ENCODE results near the gene KIAA1614. TPM values are rescaled to one million over a fixed set of nuclear protein-coding genes. Genes with fewer than 3 reads are reported as not detected.

KIAA1614 gene
- total and polyA plus RNA-seq, 7 experiments from 2014 or later: 0.03 to 0.31 (median 0.14) TPM; not detected in 1

GRCh38 chr1:180907313-180908055 lies 5.2 kb upstream of the KIAA1614 start:
- Mint-ChIP-seq H3K27me3 (peaks cover 19 to 37% (median 26%) of the 10 kb centered on the region in 5 donors), H3K9me3 (peaks cover 0 to 3% (median 0%) of the 10 kb centered on the region in 11 donors), H3K4me3 (no peak overlapping the region), H3K27ac (no peak overlapping the region), H3K36me3 (no peaks in the 10 kb centered on the region), H3K4me1 (peaks cover 0 to 17% (median 0%) of the 10 kb centered on the region in 7 donors)
- no peaks in the 10 kb centered on the region for H3K27me3 ChIP-seq (ENCODE audit: control insufficient read depth in 2 of 2, insufficient read depth in 2 of 2, low read length in 2 of 2)
- DNase-seq (peak in 1 of 9 donors; percentile 17), ATAC-seq (no peak)
- intact Hi-C loops (cut with micrococcal nuclease): no loop called here
- H3K9me3 ChIP-seq (ENCODE audit: control insufficient read depth in 2 of 3, low read length in 3 of 3): no peaks in the 10 kb centered on the region
- no peak overlapping the region for H3K27ac ChIP-seq (ENCODE audit: low read depth, low read length)
- H3K4me1 ChIP-seq (ENCODE audit: control insufficient read depth in 2 of 2, insufficient read depth in 2 of 2, low read length in 2 of 2): no peaks in the 10 kb centered on the region
- ChIA-PET CTCF (no interaction called here), POLR2A (no interaction called here)
- H3K36me3 ChIP-seq (ENCODE audit: control insufficient read depth in 2 of 3, insufficient read depth in 3 of 3, low read length in 3 of 3): no peaks in the 10 kb centered on the region
- H3K4me3 ChIP-seq (ENCODE audit: low read length): no peak overlapping the region

GRCh38 chr1:180908074-180908765 lies 4.5 kb upstream of the KIAA1614 start:
- ATAC-seq (no peak), DNase-seq (no peak)
- Mint-ChIP-seq H3K36me3 (no peaks in the 10 kb centered on the region), H3K4me3 (no peak overlapping the region), H3K4me1 (peaks cover 0 to 17% (median 0%) of the 10 kb centered on the region in 7 donors), H3K27me3 (peaks cover 19 to 37% (median 26%) of the 10 kb centered on the region in 5 donors), H3K9me3 (peaks cover 0 to 3% (median 0%) of the 10 kb centered on the region in 11 donors), H3K27ac (no peak overlapping the region)
- Histone ChIP-seq H3K4me1 (ENCODE audit: control insufficient read depth in 2 of 2, insufficient read depth in 2 of 2, low read length in 2 of 2) (no peaks in the 10 kb centered on the region), H3K27ac (ENCODE audit: low read depth, low read length) (no peak overlapping the region), H3K27me3 (ENCODE audit: control insufficient read depth in 2 of 2, insufficient read depth in 2 of 2, low read length in 2 of 2) (no peaks in the 10 kb centered on the region), H3K4me3 (ENCODE audit: low read length) (no peak overlapping the region), H3K9me3 (ENCODE audit: control insufficient read depth in 2 of 3, low read length in 3 of 3) (no peaks in the 10 kb centered on the region), H3K36me3 (ENCODE audit: control insufficient read depth in 2 of 3, insufficient read depth in 3 of 3, low read length in 3 of 3) (no peaks in the 10 kb centered on the region)
- intact Hi-C loops (cut with micrococcal nuclease): no loop called here
- POLR2A ChIA-PET: no interaction called here
- CTCF ChIA-PET: no interaction called here

- Mint-ChIP-seq H3K36me3 (peaks cover 0 to 3% (median 0%) of the 10 kb centered on the region in 5 donors), H3K4me3 (no peak overlapping the region), H3K27ac (no peak overlapping the region), H3K27me3 (peaks cover 27 to 44% (median 33%) of the 10 kb centered on the region in 5 donors), H3K4me1 (peaks cover 0 to 21% (median 8%) of the 10 kb centered on the region in 7 donors), H3K9me3 (peaks cover 0 to 3% (median 0%) of the 10 kb centered on the region in 11 donors)
- CTCF ChIA-PET: no interaction called here
- intact Hi-C loops (cut with micrococcal nuclease): no loop called here
- Histone ChIP-seq H3K27me3 (ENCODE audit: control insufficient read depth in 2 of 2, insufficient read depth in 2 of 2, low read length in 2 of 2) (no peaks in the 10 kb centered on the region), H3K4me3 (ENCODE audit: low read length) (no peak overlapping the region), H3K27ac (ENCODE audit: low read depth, low read length) (no peak overlapping the region), H3K4me1 (ENCODE audit: control insufficient read depth in 2 of 2, insufficient read depth in 2 of 2, low read length in 2 of 2) (no peaks in the 10 kb centered on the region), H3K36me3 (ENCODE audit: control insufficient read depth in 2 of 3, insufficient read depth in 3 of 3, low read length in 3 of 3) (no peaks in the 10 kb centered on the region), H3K9me3 (ENCODE audit: control insufficient read depth in 2 of 3, low read length in 3 of 3) (no peaks in the 10 kb centered on the region)
- POLR2A ChIA-PET: no interaction called here
- DNase-seq (peak in 1 of 9 donors; percentile 15), ATAC-seq (no peak)
Measured at GRCh38 chr1:180909005-180909414, 3.7 kb upstream of the KIAA1614 start.

- ChIA-PET CTCF (interaction anchor here (0.7 kb wide), 1 partner anchor 124 kb away, joined by 4 read pairs; no protein-coding TSS in a partner anchor), POLR2A (no interaction called here)
- Mint-ChIP-seq H3K27ac (no peak overlapping the region), H3K36me3 (peaks cover 0 to 3% (median 0%) of the 10 kb centered on the region in 5 donors), H3K4me1 (peaks cover 0 to 21% (median 8%) of the 10 kb centered on the region in 7 donors), H3K27me3 (peaks cover 32 to 48% (median 36%) of the 10 kb centered on the region in 5 donors), H3K4me3 (no peak overlapping the region), H3K9me3 (peaks cover 0 to 1% (median 0%) of the 10 kb centered on the region in 11 donors)
- H3K36me3 ChIP-seq (ENCODE audit: control insufficient read depth in 2 of 3, insufficient read depth in 3 of 3, low read length in 3 of 3): no peaks in the 10 kb centered on the region
- no peaks in the 10 kb centered on the region for H3K4me1 ChIP-seq (ENCODE audit: control insufficient read depth in 2 of 2, insufficient read depth in 2 of 2, low read length in 2 of 2)
- no peak overlapping the region for H3K4me3 ChIP-seq (ENCODE audit: low read length)
- H3K27me3 ChIP-seq (ENCODE audit: control insufficient read depth in 2 of 2, insufficient read depth in 2 of 2, low read length in 2 of 2): no peaks in the 10 kb centered on the region
- H3K27ac ChIP-seq (ENCODE audit: low read depth, low read length): no peak overlapping the region
- H3K9me3 ChIP-seq (ENCODE audit: control insufficient read depth in 2 of 3, low read length in 3 of 3): no peaks in the 10 kb centered on the region
- intact Hi-C loops (cut with micrococcal nuclease): no loop called here
- DNase-seq: no peak
- no peak for ATAC-seq
Measured at GRCh38 chr1:180909462-180909976, 3.2 kb upstream of the KIAA1614 start.

GRCh38 chr1:180911640-180912191 lies 981 bp upstream of the KIAA1614 start:
- ChIA-PET CTCF (no interaction called here), POLR2A (no interaction called here)
- Histone ChIP-seq H3K9me3 (ENCODE audit: control insufficient read depth in 2 of 3, low read length in 3 of 3) (no peaks in the 10 kb centered on the region), H3K27me3 (ENCODE audit: control insufficient read depth in 2 of 2, insufficient read depth in 2 of 2, low read length in 2 of 2) (no peaks in the 10 kb centered on the region), H3K4me3 (ENCODE audit: low read length) (no peak overlapping the region), H3K36me3 (ENCODE audit: control insufficient read depth in 2 of 3, insufficient read depth in 3 of 3, low read length in 3 of 3) (no peaks in the 10 kb centered on the region), H3K27ac (ENCODE audit: low read depth, low read length) (no peak overlapping the region), H3K4me1 (ENCODE audit: control insufficient read depth in 2 of 2, insufficient read depth in 2 of 2, low read length in 2 of 2) (no peaks in the 10 kb centered on the region)
- intact Hi-C loops (cut with micrococcal nuclease): no loop called here
- no peak for DNase-seq
- H3K4me3 Mint-ChIP-seq: peak overlapping the region in 6 of 10 donors; percentile 3 to 61 (median 30)
- H3K27ac Mint-ChIP-seq: no peak overlapping the region
- ATAC-seq: no peak
- peaks cover 0 to 3% (median 0%) of the 10 kb centered on the region in 5 donors for H3K36me3 Mint-ChIP-seq
- H3K9me3 Mint-ChIP-seq: peaks cover 0 to 1% (median 0%) of the 10 kb centered on the region in 11 donors
- peaks cover 43 to 61% (median 45%) of the 10 kb centered on the region in 5 donors for H3K27me3 Mint-ChIP-seq
- peaks cover 0 to 21% (median 8%) of the 10 kb centered on the region in 7 donors for H3K4me1 Mint-ChIP-seq

GRCh38 chr1:180912211-180912800 lies 391 bp upstream of the KIAA1614 start:
- H3K36me3 ChIP-seq (ENCODE audit: control insufficient read depth in 2 of 3, insufficient read depth in 3 of 3, low read length in 3 of 3): no peaks in the 10 kb centered on the region
- no peaks in the 10 kb centered on the region for H3K9me3 ChIP-seq (ENCODE audit: control insufficient read depth in 2 of 3, low read length in 3 of 3)
- DNase-seq: no peak
- POLR2A ChIA-PET: no interaction called here
- H3K4me3 ChIP-seq (ENCODE audit: low read length): no peak overlapping the region
- Mint-ChIP-seq H3K36me3 (peaks cover 0 to 3% (median 0%) of the 10 kb centered on the region in 5 donors), H3K27ac (no peak overlapping the region), H3K9me3 (peaks cover 0 to 1% (median 0%) of the 10 kb centered on the region in 11 donors), H3K27me3 (peaks cover 43 to 59% (median 45%) of the 10 kb centered on the region in 5 donors), H3K4me1 (peaks cover 0 to 21% (median 8%) of the 10 kb centered on the region in 7 donors), H3K4me3 (peak overlapping the region in 5 of 10 donors; percentile 24 to 61 (median 36))
- no peak for ATAC-seq
- no peaks in the 10 kb centered on the region for H3K27me3 ChIP-seq (ENCODE audit: control insufficient read depth in 2 of 2, insufficient read depth in 2 of 2, low read length in 2 of 2)
- intact Hi-C loops (cut with micrococcal nuclease): no loop called here
- no peak overlapping the region for H3K27ac ChIP-seq (ENCODE audit: low read depth, low read length)
- CTCF ChIA-PET: no interaction called here
- H3K4me1 ChIP-seq (ENCODE audit: control insufficient read depth in 2 of 2, insufficient read depth in 2 of 2, low read length in 2 of 2): no peaks in the 10 kb centered on the region

Data from naive thymus-derived CD4-positive, alpha-beta T cell (primary cell).